Hepatocyte (in vitro differentiated cells): ENCODE data around the gene PAOX.

ENCODE experiments used
- CTCF ChIP-seq: fragments of 200-600 bp; sonication (generic); IDR thresholded peaks from 2 replicates; pipeline ENCODE4 v1.5.1; 2016; ENCODE audit warnings: antibody characterized with exemption, mild to moderate bottlenecking; ENCODE audit not compliant: poor library complexity
- EZH2phosphoT487 ChIP-seq: fragments of 200-600 bp; sonication (generic); IDR thresholded peaks from one replicate; pipeline ENCODE4 v1.6.1; 2018; ENCODE audit warnings: antibody characterized with exemption, mild to moderate bottlenecking, low read depth, moderate library complexity; ENCODE audit not compliant: unreplicated experiment, severe bottlenecking

GRCh38 chr10:133353988-133354605 lies 25.0 kb upstream of the PAOX start:
- TF ChIP-seq CTCF (no peak), EZH2phosphoT487 (no peak)
